GM23338 (cell line): Measurements from ENCODE around the gene SERPINE2. TPM values are rescaled to one million over a fixed set of nuclear protein-coding genes. Genes with fewer than 3 reads are reported as not detected.

Experiments used
- ATAC-seq: fragments of 200-7000 bp; cut with Tn5 transposase; 3 replicates; pipeline ENCODE4 v1.9.1; 2020
- DNase-seq: peaks from one replicate; pipeline ENCODE4 v3.0.0-alpha.2; 2015; ENCODE audit warnings: low spot score
- H2AFZ ChIP-seq: fragments of 200-600 bp; sonication (generic); 2 replicates; pipeline ENCODE4 v1.8.0; 2016; ENCODE audit warnings: antibody characterized with exemption, mild to moderate bottlenecking, moderate library complexity
- H3F3A ChIP-seq: fragments of 200-600 bp; sonication (generic); replicated peaks from 2 replicates; pipeline ENCODE4 v1.8.0; 2017; ENCODE audit warnings: antibody characterized with exemption, mixed run types, low read depth
- H3K27ac ChIP-seq: fragments of 200-600 bp; sonication (generic); 2 replicates; pipeline ENCODE4 v1.6.1; 2016; ENCODE audit warnings: low read depth
- H3K27me3 ChIP-seq: fragments of 200-600 bp; sonication (generic); 2 replicates; pipeline ENCODE4 v1.8.0; 2016; ENCODE audit warnings: mild to moderate bottlenecking, mixed run types, moderate library complexity; ENCODE audit not compliant: insufficient read depth
- H3K36me3 ChIP-seq: fragments of 200-600 bp; sonication (generic); 2 replicates; pipeline ENCODE4 v1.8.0; 2016; ENCODE audit warnings: mild to moderate bottlenecking; ENCODE audit not compliant: insufficient read depth
- H3K4me1 ChIP-seq: fragments of 200-600 bp; sonication (generic); 2 replicates; pipeline ENCODE4 v1.8.0; 2016; ENCODE audit warnings: mild to moderate bottlenecking, moderate library complexity; ENCODE audit not compliant: insufficient read depth
- H3K4me2 ChIP-seq: fragments of 200-600 bp; sonication (generic); 2 replicates; pipeline ENCODE4 v1.7.1; 2017; ENCODE audit warnings: mixed run types
- H3K4me3 ChIP-seq: fragments of 200-600 bp; sonication (generic); 2 replicates; pipeline ENCODE4 v1.6.1; 2016; ENCODE audit warnings: mixed run types
- H3K79me2 ChIP-seq: fragments of 200-600 bp; sonication (generic); replicated peaks from 2 replicates; pipeline ENCODE4 v1.8.0; 2017; ENCODE audit warnings: mild to moderate bottlenecking; ENCODE audit not compliant: insufficient read depth
- H3K9me2 ChIP-seq: fragments of 200-600 bp; sonication (generic); 2 replicates; pipeline ENCODE4 v1.8.0; 2017; ENCODE audit not compliant: insufficient read depth
- H4K20me1 ChIP-seq: fragments of 200-600 bp; sonication (generic); replicated peaks from 2 replicates; pipeline ENCODE4 v1.8.0; 2017; ENCODE audit warnings: mild to moderate bottlenecking; ENCODE audit not compliant: insufficient read depth
- H3K27ac Mint-ChIP-seq: 2 replicates; pipeline ENCODE4 v1.8.0; 2020; ENCODE audit warnings: inconsistent platforms, mild to moderate bottlenecking, moderate library complexity, mixed read lengths
- H3K27me3 Mint-ChIP-seq: 3 replicates; pipeline ENCODE4 v1.8.0; 2022; ENCODE audit warnings: low read depth, mild to moderate bottlenecking, moderate library complexity, mixed read lengths, inconsistent platforms; ENCODE audit not compliant: insufficient read depth, poor library complexity
- H3K36me3 Mint-ChIP-seq: 3 replicates; pipeline ENCODE4 v1.8.0; 2021; ENCODE audit warnings: low read depth, mild to moderate bottlenecking, inconsistent platforms, moderate library complexity, mixed read lengths
- H3K4me1 Mint-ChIP-seq: 3 replicates; pipeline ENCODE4 v1.8.0; 2020; ENCODE audit warnings: mild to moderate bottlenecking, inconsistent platforms, mixed read lengths
- H3K4me3 Mint-ChIP-seq: 3 replicates; pipeline ENCODE4 v1.8.0; 2021; ENCODE audit warnings: moderate library complexity, mild to moderate bottlenecking, inconsistent platforms, mixed read lengths
- H3K9me3 Mint-ChIP-seq: 3 replicates; pipeline ENCODE4 v1.8.0; 2020; ENCODE audit warnings: moderate library complexity, mild to moderate bottlenecking, inconsistent platforms, mixed read lengths
- CREB1 ChIP-seq: fragments of 250-450 bp; sonication (Bioruptor Pico); IDR thresholded peaks from 2 replicates; pipeline ENCODE4 v1.5.0; 2020; ENCODE audit warnings: low read depth, mild to moderate bottlenecking, moderate library complexity
- CTCF ChIP-seq, 2 experiments: fragments of 200-600 bp in 1 of 2; sonication (generic) in 1 of 2; conservative IDR thresholded peaks; 2 replicates each; pipeline versions ENCODE4 v1.5.1 to v1.6.1; 2016 to 2017; ENCODE audit warnings: antibody characterized with exemption in 2 of 2, low read depth in 2 of 2, mild to moderate bottlenecking in 2 of 2, moderate library complexity in 1 of 2
- ETS1 ChIP-seq: IDR thresholded peaks from 2 replicates; pipeline ENCODE4 v1.6.1; 2016; ENCODE audit warnings: antibody characterized with exemption
- EZH2phosphoT487 ChIP-seq: fragments of 200-600 bp; sonication (generic); IDR thresholded peaks from one replicate; pipeline ENCODE4 v1.8.1; 2018; ENCODE audit warnings: antibody characterized with exemption; ENCODE audit not compliant: unreplicated experiment
- JUNB ChIP-seq: IDR thresholded peaks from one replicate; pipeline ENCODE4 v1.6.1; 2016; ENCODE audit warnings: antibody characterized with exemption; ENCODE audit not compliant: unreplicated experiment
- NANOG ChIP-seq: IDR thresholded peaks from 2 replicates; pipeline ENCODE4 v1.6.1; 2016; ENCODE audit warnings: antibody characterized with exemption, borderline replicate concordance
- POLR2AphosphoS5 ChIP-seq: IDR thresholded peaks from 2 replicates; pipeline ENCODE4 v1.6.1; 2016; ENCODE audit warnings: antibody characterized with exemption, low read depth
- REST ChIP-seq: IDR thresholded peaks from one replicate; pipeline ENCODE4 v1.6.1; 2018; ENCODE audit warnings: antibody characterized with exemption; ENCODE audit not compliant: unreplicated experiment
- ZNF114 ChIP-seq: fragments of 250-450 bp; sonication (Bioruptor Pico); IDR thresholded peaks from 2 replicates; pipeline ENCODE4 v1.5.0; 2020; ENCODE audit warnings: mild to moderate bottlenecking, moderate library complexity
- ZNF462 ChIP-seq: fragments of 250-450 bp; sonication (Bioruptor Pico); IDR thresholded peaks from 2 replicates; pipeline ENCODE4 v1.5.0; 2020; ENCODE audit warnings: mild to moderate bottlenecking, moderate library complexity
- polyA plus RNA-seq: library from polyadenylated mRNA; unstranded; fragments of >200 nt; fragmentation: Nextera tagmentation; extraction: Ambion mirVana; gene quantifications from 2 replicates; pipeline ENCODE4 v1.2.1, GENCODE V29; 2016
- total RNA-seq: library from RNA; depleted of rRNA; stranded (reverse); fragments of >200 nt; shearing (Covaris generic); gene quantifications from 2 replicates; pipeline ENCODE4 v1.2.3, GENCODE V29; 2014

Gene SERPINE2
- total and polyA plus RNA-seq, 2 experiments from 2014 or later: 38.6 to 44.2 TPM

- no peak overlapping the region for H2AFZ ChIP-seq
- 0 out of 2 replicates have a peak, but pooled peaks cover 4% of the 10 kb centered on the region for H3K9me2 ChIP-seq
- Mint-ChIP-seq H3K9me3 (no peaks in the 10 kb centered on the region), H3K27ac (no peak overlapping the region), H3K27me3 (peaks cover 2% of the 10 kb centered on the region), H3K36me3 (no peaks in the 10 kb centered on the region; the same call in 2 of the 3 replicates), H3K4me1 (peaks cover 35% of the 10 kb centered on the region), H3K4me3 (no peak overlapping the region)
- peaks cover 33% of the 10 kb centered on the region for H3K79me2 ChIP-seq
- TF ChIP-seq EZH2phosphoT487 (no peak), NANOG (no peak), JUNB (no peak), ZNF114 (CRISPR knock-in tag) (no peak), ETS1 (no peak), CREB1 (CRISPR knock-in tag) (no peak), REST (no peak), POLR2AphosphoS5 (no peak)
- H3K4me2 ChIP-seq: no peak overlapping the region
- peaks cover 2% of the 10 kb centered on the region; the same call in 1 of the 2 replicates for H4K20me1 ChIP-seq
- H3K36me3 ChIP-seq: no peaks in the 10 kb centered on the region
- H3K4me1 ChIP-seq: peaks cover 33% of the 10 kb centered on the region
- DNase-seq (no peak), ATAC-seq (no peak)
- H3F3A ChIP-seq: no peaks in the 10 kb centered on the region
- no peak overlapping the region for H3K27ac ChIP-seq
- H3K27me3 ChIP-seq: no peaks in the 10 kb centered on the region
- H3K4me3 ChIP-seq: no peak overlapping the region
Observed at GRCh38 chr2:224022486-224022885, 16.6 kb downstream of the SERPINE2 start.

GRCh38 chr2:224020523-224020922, 18.6 kb downstream of the SERPINE2 start:
- Histone ChIP-seq H3K4me2 (no peak overlapping the region), H3K4me3 (no peak overlapping the region), H3K4me1 (peaks cover 16% of the 10 kb centered on the region), H3F3A (no peaks in the 10 kb centered on the region), H3K27me3 (no peaks in the 10 kb centered on the region), H3K36me3 (no peaks in the 10 kb centered on the region), H4K20me1 (peaks cover 4% of the 10 kb centered on the region; the same call in 1 of the 2 replicates), H3K79me2 (peaks cover 22% of the 10 kb centered on the region), H3K9me2 (0 out of 2 replicates have a peak, but pooled peaks cover 4% of the 10 kb centered on the region), H2AFZ (no peak overlapping the region), H3K27ac (no peak overlapping the region)
- Mint-ChIP-seq H3K27me3 (peaks cover 2% of the 10 kb centered on the region), H3K4me3 (no peak overlapping the region), H3K27ac (no peak overlapping the region), H3K4me1 (peaks cover 16% of the 10 kb centered on the region), H3K9me3 (no peaks in the 10 kb centered on the region), H3K36me3 (no peaks in the 10 kb centered on the region; the same call in 2 of the 3 replicates)
- ATAC-seq: no peak
- no peak for DNase-seq
- TF ChIP-seq CTCF (conservative IDR thresholded peaks at IDR 0.05; ENCODE audit: low read depth in 2 of 2) (no peak), ZNF462 (CRISPR knock-in tag) (no peak), CREB1 (CRISPR knock-in tag) (no peak)
